ENCODE data around the gene F7. TPM values are rescaled to one million over a fixed set of nuclear protein-coding genes. Genes with fewer than 3 reads are reported as not detected.

F7 gene
- polyA plus RNA-seq, 1 experiment, result 0.06 TPM

- Histone ChIP-seq H3K4me3 (ENCODE audit: low read depth, low read length) (no peak overlapping the region), H3K9me3 (ENCODE audit: control insufficient read depth, insufficient read depth, low read length) (peaks cover 28% of the 10 kb centered on the region), H3K27ac (ENCODE audit: low read depth, low read length) (no peak overlapping the region), H3K27me3 (ENCODE audit: control insufficient read depth, insufficient read depth, low read length) (peaks cover 6% of the 10 kb centered on the region)
- CTCF ChIA-PET, result no interaction called here
- POLR2A ChIA-PET, result no interaction called here
- TF ChIP-seq CTCF (IDR thresholded peaks at IDR 0.05; ENCODE audit: low read depth, low read length), result no peak
- DNase-seq (ENCODE audit: low read depth, low spot score), result no peak
Observed at GRCh38 chr13:113059891-113060290, 45.7 kb upstream of the F7 start.

DNA sequence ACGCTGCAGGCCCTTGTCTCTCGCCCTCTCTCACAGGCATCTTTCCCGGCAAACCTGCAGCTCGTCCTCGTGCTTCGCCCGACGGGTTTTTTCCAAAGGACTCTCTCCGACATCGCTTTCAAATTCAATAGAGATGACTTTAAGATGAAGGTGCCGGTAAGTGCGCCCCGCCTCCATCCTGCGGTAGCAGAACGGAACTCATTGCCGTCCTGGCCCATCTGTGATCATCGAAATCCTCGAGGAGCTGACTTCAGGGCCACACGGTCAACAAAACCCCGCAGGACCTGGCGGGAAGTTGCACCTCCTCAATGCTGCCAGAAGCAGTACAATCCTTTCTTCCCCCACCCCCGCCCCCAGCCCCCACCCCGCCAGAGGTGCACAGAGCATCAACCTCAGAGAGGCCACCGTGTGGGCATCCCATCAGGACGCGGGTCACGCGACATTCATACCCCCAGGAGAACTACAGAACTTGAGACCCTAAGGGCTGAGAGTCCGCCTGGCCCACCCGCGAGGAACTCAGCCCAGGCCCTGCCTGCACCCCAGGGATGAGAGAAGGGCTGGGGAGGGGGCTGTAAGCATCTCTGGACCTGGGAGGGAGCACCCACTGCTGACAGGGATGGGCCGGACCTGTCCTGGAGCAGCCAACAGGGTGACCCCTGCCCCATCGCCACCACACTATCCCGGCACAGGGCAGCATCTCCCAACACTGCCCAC, 44.9 kb upstream of the F7 start:
- ChIA-PET POLR2A (no interaction called here), CTCF (no interaction called here)
- H3K27me3 ChIP-seq (ENCODE audit: control insufficient read depth, insufficient read depth, low read length), result peaks cover 3% of the 10 kb centered on the region
- peaks cover 28% of the 10 kb centered on the region for H3K9me3 ChIP-seq (ENCODE audit: control insufficient read depth, insufficient read depth, low read length)
- no peak overlapping the region for H3K4me3 ChIP-seq (ENCODE audit: low read depth, low read length)
- TF ChIP-seq CTCF (IDR thresholded peaks at IDR 0.05; ENCODE audit: low read depth, low read length), result no peak
- no peak for DNase-seq (ENCODE audit: low read depth, low spot score)
- H3K27ac ChIP-seq (ENCODE audit: low read depth, low read length), result no peak overlapping the region

GRCh38 chr13:113061271-113061625, 44.3 kb upstream of the F7 start:
- no peak for DNase-seq (ENCODE audit: low read depth, low spot score)
- POLR2A ChIA-PET, result no interaction called here
- Histone ChIP-seq H3K27ac (ENCODE audit: low read depth, low read length) (no peak overlapping the region), H3K4me3 (ENCODE audit: low read depth, low read length) (no peak overlapping the region), H3K9me3 (ENCODE audit: control insufficient read depth, insufficient read depth, low read length) (peaks cover 28% of the 10 kb centered on the region), H3K27me3 (ENCODE audit: control insufficient read depth, insufficient read depth, low read length) (no peaks in the 10 kb centered on the region)
- CTCF ChIA-PET, result no interaction called here
- TF ChIP-seq CTCF (IDR thresholded peaks at IDR 0.05; ENCODE audit: low read depth, low read length), result no peak

GRCh38 chr13:113061796-113062425, 43.7 kb upstream of the F7 start:
- ChIA-PET POLR2A (no interaction called here), CTCF (no interaction called here)
- Histone ChIP-seq H3K9me3 (ENCODE audit: control insufficient read depth, insufficient read depth, low read length) (peaks cover 22% of the 10 kb centered on the region), H3K27me3 (ENCODE audit: control insufficient read depth, insufficient read depth, low read length) (no peaks in the 10 kb centered on the region), H3K4me3 (ENCODE audit: low read depth, low read length) (no peak overlapping the region), H3K27ac (ENCODE audit: low read depth, low read length) (no peak overlapping the region)
- TF ChIP-seq CTCF (IDR thresholded peaks at IDR 0.05; ENCODE audit: low read depth, low read length), result no peak
- DNase-seq (ENCODE audit: low read depth, low spot score), result no peak

GRCh38 chr13:113062691-113063090, 42.9 kb upstream of the F7 start:
- H3K4me3 ChIP-seq (ENCODE audit: low read depth, low read length), result no peak overlapping the region
- ChIA-PET POLR2A (no interaction called here), CTCF (no interaction called here)
- H3K27me3 ChIP-seq (ENCODE audit: control insufficient read depth, insufficient read depth, low read length), result no peaks in the 10 kb centered on the region
- no peak for TF ChIP-seq CTCF (IDR thresholded peaks at IDR 0.05; ENCODE audit: low read depth, low read length)
- DNase-seq (ENCODE audit: low read depth, low spot score), result no peak
- no peak overlapping the region for H3K27ac ChIP-seq (ENCODE audit: low read depth, low read length)
- peaks cover 14% of the 10 kb centered on the region for H3K9me3 ChIP-seq (ENCODE audit: control insufficient read depth, insufficient read depth, low read length)
